B cell (primary cell): ENCODE measurements around the gene MIPOL1. TPM values are rescaled to one million over a fixed set of nuclear protein-coding genes. Genes with fewer than 3 reads are reported as not detected.
A peak's percentile ranks its signal among the peaks of the same experiment; 100 is the strongest.

Source experiments
- ATAC-seq: fragments of 200-7000 bp; cut with Tn5 transposase; one replicate; pipeline ENCODE4 v1.10.0; 2021; ENCODE audit warnings: low read depth, mild to moderate bottlenecking, moderate number of reproducible peaks, moderate library complexity
- CTCF ChIA-PET: fragments of 350-600 bp; sonication (Branson Sonifier 250); formaldehyde crosslinking; loops from one replicate; lab custom pipeline; 2021; ENCODE audit warnings: antibody characterized with exemption, inconsistent platforms; lab: Charles Lee
- POLR2A ChIA-PET: fragments of 350-600 bp; sonication (Branson Sonifier 250); formaldehyde crosslinking; loops from one replicate; lab custom pipeline; 2021; ENCODE audit warnings: antibody characterized with exemption; lab: Charles Lee
- DNase-seq: peaks from one replicate; pipeline ENCODE4 v3.0.0; 2013
- H2AFZ ChIP-seq: 2 replicates; pipeline ENCODE4 v1.6.1; 2012; ENCODE audit warnings: mild to moderate bottlenecking, low read depth, low read length; ENCODE audit not compliant: insufficient read depth, poor library complexity, severe bottlenecking
- H3K27ac ChIP-seq, 2 donors: 1 replicate in 1 of 2; 2 replicates in 1 of 2; pipeline ENCODE4 v1.5.1; 2012 to 2013; ENCODE audit warnings: low read length in 2 of 2, mild to moderate bottlenecking in 2 of 2, moderate library complexity in 1 of 2
- H3K27me3 ChIP-seq, 4 experiments: fragments of 200-600 bp in 1 of 4; sonication (generic) in 1 of 4; replicated peaks in 1 of 4; 1 replicate in 2 of 4; 2 replicates in 2 of 4; pipeline versions ENCODE4 v1.6.1 to v1.7.0; 2013 to 2016; ENCODE audit warnings: low read length in 3 of 4, mild to moderate bottlenecking in 2 of 4, mixed read lengths in 1 of 4, moderate library complexity in 1 of 4; ENCODE audit not compliant: insufficient read depth in 4 of 4, control insufficient read depth in 3 of 4; ENCODE audit errors: control extremely low read depth in 1 of 4
- H3K36me3 ChIP-seq, 2 experiments: replicated peaks in 1 of 2; 1 replicate in 1 of 2; 2 replicates in 1 of 2; pipeline versions ENCODE4 v1.6.1 to v1.7.1; 2013; ENCODE audit warnings: low read length in 1 of 2; ENCODE audit not compliant: insufficient read depth in 2 of 2, control insufficient read depth in 1 of 2; ENCODE audit errors: control extremely low read depth in 1 of 2, extremely low read depth in 1 of 2
- H3K4me1 ChIP-seq, 2 donors: fragments of 200-600 bp in 1 of 2; sonication (generic) in 1 of 2; 1 replicate in 1 of 2; 2 replicates in 1 of 2; pipeline versions ENCODE4 v1.5.1 to v1.6.1; 2013 to 2017; ENCODE audit warnings: low read length in 2 of 2; ENCODE audit not compliant: control insufficient read depth in 2 of 2, insufficient read depth in 2 of 2
- H3K4me2 ChIP-seq: replicated peaks from 2 replicates; pipeline ENCODE3; 2012; ENCODE audit warnings: mild to moderate bottlenecking, low read depth, low read length; ENCODE audit not compliant: poor library complexity, severe bottlenecking
- H3K4me3 ChIP-seq, 5 experiments: fragments of 200-600 bp in 1 of 5; sonication (generic) in 1 of 5; 1 replicate in 3 of 5; 2 replicates in 2 of 5; pipeline versions ENCODE4 v1.5.1 to v1.7.0; 2011 to 2016; ENCODE audit warnings: low read length in 4 of 5, mild to moderate bottlenecking in 4 of 5, low read depth in 2 of 5, control low read depth in 1 of 5, moderate library complexity in 1 of 5; ENCODE audit not compliant: insufficient read depth in 1 of 5; ENCODE audit errors: control extremely low read depth in 1 of 5, extremely low read depth in 1 of 5
- H3K79me2 ChIP-seq: fragments of 200-600 bp; sonication (generic); one replicate; pipeline ENCODE4 v1.6.0; 2016; ENCODE audit warnings: low read length; ENCODE audit not compliant: control insufficient read depth, insufficient read depth
- H3K9ac ChIP-seq: fragments of 200-600 bp; sonication (generic); 2 replicates; pipeline ENCODE4 v1.6.1; 2017; ENCODE audit warnings: mild to moderate bottlenecking, low read length, moderate library complexity
- H3K9me3 ChIP-seq, 3 donors: one replicate each; pipeline versions ENCODE4 v1.6.1 to v1.7.1; 2013; ENCODE audit warnings: low read length in 2 of 3; ENCODE audit not compliant: control insufficient read depth in 2 of 3, insufficient read depth in 1 of 3; ENCODE audit errors: control extremely low read depth in 1 of 3
- H4K20me1 ChIP-seq: 2 replicates; pipeline ENCODE4 v1.6.0; 2012; ENCODE audit warnings: mild to moderate bottlenecking, low read length; ENCODE audit not compliant: insufficient read depth, control insufficient read depth, poor library complexity, severe bottlenecking
- H3K27ac Mint-ChIP-seq: one replicate; pipeline ENCODE4 v1.8.0; 2021; ENCODE audit warnings: mixed read lengths
- H3K27me3 Mint-ChIP-seq: one replicate; pipeline ENCODE4 v1.8.0; 2021; ENCODE audit warnings: mixed read lengths
- H3K4me1 Mint-ChIP-seq: one replicate; pipeline ENCODE4 v1.8.0; 2021; ENCODE audit warnings: mixed read lengths
- H3K4me3 Mint-ChIP-seq: one replicate; pipeline ENCODE4 v1.8.0; 2021; ENCODE audit warnings: mixed read lengths
- H3K9me3 Mint-ChIP-seq: one replicate; pipeline ENCODE4 v1.8.0; 2022; ENCODE audit warnings: mixed read lengths; ENCODE audit not compliant: insufficient read depth
- EZH2 ChIP-seq: IDR thresholded peaks from 2 replicates; pipeline ENCODE4 v1.6.1; 2012; ENCODE audit warnings: borderline replicate concordance, low read depth, mild to moderate bottlenecking, moderate library complexity, low read length; ENCODE audit not compliant: insufficient read depth, poor library complexity, severe bottlenecking
- WGBS: methylation state at CpG from one replicate; pipeline ENCODE4 v1.1.5; 2013; ENCODE audit warnings: missing lambda C conversion rate; ENCODE audit not compliant: insufficient coverage; 5-methylcytosine and 5-hydroxymethylcytosine counted together
- intact Hi-C: fragments of 100-400 bp; cut with micrococcal nuclease; formaldehyde crosslinking; loops from one replicate; pipeline ENCODE4 v1.10.0; 2022
- polyA plus RNA-seq: library from polyadenylated mRNA; depleted of rRNA; stranded (reverse); fragments of >200 nt; gene quantifications from 2 replicates; pipeline ENCODE4 v1.2.3, GENCODE V29; 2012
- total RNA-seq, 2 donors: library from RNA; stranded (reverse); fragments of 120-200 nt in 1 of 2; gene quantifications; 1 replicate in 1 of 2; 2 replicates in 1 of 2; pipeline versions ENCODE4 v1.2.3 to v1.2.4, GENCODE V29; 2013 to 2022
- TF ChIP-seq, protein P1 (sequence below): fragments of 200-600 bp; IDR thresholded peaks from one replicate; pipeline ENCODE4 v1.8.0; 2022; ENCODE audit warnings: antibody characterized with exemption, mild to moderate bottlenecking

Gene MIPOL1
- total and polyA plus RNA-seq, 2 donors (not counting 1 experiment from before 2014, with no cell fraction given), result 0.17 TPM; not detected in 1

DNA sequence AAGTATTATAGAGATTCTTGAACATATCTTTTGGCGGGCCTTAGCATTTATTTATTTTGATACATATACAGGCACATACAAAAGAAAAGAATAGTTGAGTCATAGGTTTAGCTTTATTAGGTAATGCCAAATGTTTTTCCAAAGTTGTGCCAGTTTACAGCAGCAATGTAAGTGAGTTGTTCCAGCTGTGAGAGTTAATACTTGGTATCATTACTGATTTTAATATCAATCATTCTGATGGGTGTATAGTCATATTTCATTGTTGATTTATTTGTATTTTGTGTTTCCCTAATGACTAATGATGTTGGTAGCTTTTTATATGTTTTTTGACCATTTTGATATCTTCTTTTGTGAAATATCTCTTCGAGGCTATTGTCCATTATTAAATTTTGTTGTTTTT is 122.4 kb downstream of the MIPOL1 start:
- Mint-ChIP-seq H3K4me3 (no peak overlapping the region), H3K27me3 (no peaks in the 10 kb centered on the region), H3K9me3 (no peaks in the 10 kb centered on the region), H3K4me1 (no peaks in the 10 kb centered on the region), H3K27ac (no peak overlapping the region)
- Histone ChIP-seq H3K4me2 (no peak overlapping the region), H3K27ac (no peak overlapping the region), H3K79me2 (no peaks in the 10 kb centered on the region), H3K27me3 (no peaks in the 10 kb centered on the region), H3K9me3 (no peaks in the 10 kb centered on the region), H3K4me1 (no peaks in the 10 kb centered on the region), H3K4me3 (no peak overlapping the region), H3K36me3 (no peaks in the 10 kb centered on the region), H3K9ac (no peak overlapping the region), H4K20me1 (no peaks in the 10 kb centered on the region), H2AFZ (no peak overlapping the region)
- TF ChIP-seq EZH2, result no peak
- TF ChIP-seq, protein P1, sequence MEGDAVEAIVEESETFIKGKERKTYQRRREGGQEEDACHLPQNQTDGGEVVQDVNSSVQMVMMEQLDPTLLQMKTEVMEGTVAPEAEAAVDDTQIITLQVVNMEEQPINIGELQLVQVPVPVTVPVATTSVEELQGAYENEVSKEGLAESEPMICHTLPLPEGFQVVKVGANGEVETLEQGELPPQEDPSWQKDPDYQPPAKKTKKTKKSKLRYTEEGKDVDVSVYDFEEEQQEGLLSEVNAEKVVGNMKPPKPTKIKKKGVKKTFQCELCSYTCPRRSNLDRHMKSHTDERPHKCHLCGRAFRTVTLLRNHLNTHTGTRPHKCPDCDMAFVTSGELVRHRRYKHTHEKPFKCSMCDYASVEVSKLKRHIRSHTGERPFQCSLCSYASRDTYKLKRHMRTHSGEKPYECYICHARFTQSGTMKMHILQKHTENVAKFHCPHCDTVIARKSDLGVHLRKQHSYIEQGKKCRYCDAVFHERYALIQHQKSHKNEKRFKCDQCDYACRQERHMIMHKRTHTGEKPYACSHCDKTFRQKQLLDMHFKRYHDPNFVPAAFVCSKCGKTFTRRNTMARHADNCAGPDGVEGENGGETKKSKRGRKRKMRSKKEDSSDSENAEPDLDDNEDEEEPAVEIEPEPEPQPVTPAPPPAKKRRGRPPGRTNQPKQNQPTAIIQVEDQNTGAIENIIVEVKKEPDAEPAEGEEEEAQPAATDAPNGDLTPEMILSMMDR, result no peak
- DNase-seq, result no peak
- intact Hi-C loops, result loop anchor here (5.0 kb wide), 1 partner anchor 67 kb away; no protein-coding TSS in a partner anchor
- POLR2A ChIA-PET, result no interaction called here
- CTCF ChIA-PET, result no interaction called here
- no peak for ATAC-seq
- no CpG with 5 or more reads among the region's 2 CpGs for WGBS

DNA sequence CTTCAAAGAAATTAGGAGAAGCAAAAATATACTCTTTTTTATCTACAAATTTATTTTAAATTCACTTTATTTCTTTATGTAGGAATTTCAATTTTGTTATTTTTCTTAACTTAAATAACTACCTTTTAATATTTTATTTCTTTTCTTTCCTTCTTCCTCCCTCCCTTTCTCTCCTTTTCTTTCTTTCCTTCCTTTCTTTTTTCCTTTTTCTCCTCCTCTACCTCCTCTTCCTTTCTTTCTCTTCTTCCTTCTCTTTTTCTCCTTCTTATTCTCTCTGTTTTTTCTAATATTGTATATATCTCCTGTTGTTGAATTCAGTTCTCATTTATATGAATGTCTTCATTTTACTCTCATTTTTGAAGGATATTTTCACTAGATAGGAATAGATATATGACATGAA is 127.6 kb downstream of the MIPOL1 start:
- CTCF ChIA-PET, result no interaction called here
- H3K27ac Mint-ChIP-seq, result no peak overlapping the region
- H3K4me3 Mint-ChIP-seq, result no peak overlapping the region
- Histone ChIP-seq H3K36me3 (no peaks in the 10 kb centered on the region), H3K9ac (no peak overlapping the region), H3K4me3 (no peak overlapping the region), H4K20me1 (no peaks in the 10 kb centered on the region), H3K79me2 (no peaks in the 10 kb centered on the region), H3K27ac (no peak overlapping the region), H2AFZ (no peak overlapping the region), H3K27me3 (no peaks in the 10 kb centered on the region), H3K4me2 (no peak overlapping the region), H3K9me3 (peaks cover 0 to 6% (median 0%) of the 10 kb centered on the region in 3 donors), H3K4me1 (no peaks in the 10 kb centered on the region)
- DNase-seq (no peak), ATAC-seq (no peak)
- POLR2A ChIA-PET, result no interaction called here
- no peaks in the 10 kb centered on the region for H3K4me1 Mint-ChIP-seq
- TF ChIP-seq, protein P1, result peak; percentile 31
- TF ChIP-seq EZH2, result no peak
- no peaks in the 10 kb centered on the region for H3K27me3 Mint-ChIP-seq
- intact Hi-C loops, result no loop called here
- no peaks in the 10 kb centered on the region for H3K9me3 Mint-ChIP-seq
